Measurements from ENCODE around the gene DVL1. TPM values are rescaled to one million over a fixed set of nuclear protein-coding genes. Genes with fewer than 3 reads are reported as not detected.

Gene DVL1
- total and polyA plus RNA-seq, 8 donors = 30.6 to 103 (median 50.3) TPM

DNA sequence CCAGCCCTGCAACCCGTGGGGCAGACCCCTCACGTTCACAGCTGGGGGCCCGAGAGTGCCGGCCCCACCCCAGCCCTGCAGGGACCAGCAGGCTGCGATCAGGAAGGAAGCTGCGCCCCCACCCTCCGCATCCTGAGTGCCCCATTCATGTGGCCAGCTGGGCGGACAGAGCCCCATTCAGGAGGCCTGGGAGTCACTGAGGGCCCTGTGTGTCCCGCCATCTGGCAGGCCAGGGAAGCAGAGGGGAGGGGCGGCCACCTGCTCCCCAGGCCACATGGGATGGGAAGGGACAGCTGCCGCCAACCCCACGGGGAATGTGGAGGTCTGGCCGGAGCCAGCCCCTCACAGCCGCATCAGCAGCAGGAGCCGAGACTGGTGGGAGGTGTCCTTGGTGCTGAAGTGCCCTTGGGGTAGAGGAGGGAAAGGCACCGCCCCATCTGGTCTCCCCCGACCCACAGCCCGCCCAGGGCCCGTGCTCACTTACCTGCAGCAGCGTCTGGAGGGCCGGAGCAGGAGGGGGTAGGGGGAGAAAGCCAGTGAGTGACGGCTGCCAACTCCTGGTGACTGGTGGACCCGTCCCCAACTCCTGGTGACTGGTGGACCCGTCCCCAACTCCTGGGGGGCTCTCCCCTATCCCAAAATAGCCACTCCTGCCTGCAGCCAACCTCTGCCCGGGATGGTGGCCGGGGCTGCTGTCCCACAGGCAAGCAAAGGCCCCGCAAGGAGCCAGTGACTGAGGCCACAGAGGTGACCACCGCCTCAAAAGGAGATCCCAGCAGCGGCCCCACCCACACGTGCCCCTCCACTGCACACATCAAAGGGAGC is 50.1 kb downstream of the DVL1 start:
- Histone ChIP-seq H3K36me3 (no peaks in the 10 kb centered on the region), H3K4me1 (no peaks in the 10 kb centered on the region), H3K27ac (no peak overlapping the region), H3K27me3 (no peaks in the 10 kb centered on the region), H3K4me3 (no peak overlapping the region), H3K9me3 (no peaks in the 10 kb centered on the region)
- intact Hi-C loops (cut with DNase I) = loop anchor here in 2 of 3 donors (10.0 kb wide), 2 partner anchors 174 to 264 kb away; no protein-coding TSS in a partner anchor
- FAIRE-seq (no peak), DNase-seq (peak in 1 of 6 donors; percentile 72), ATAC-seq (peak in 1 of 4 donors; percentile 35)
- TF ChIP-seq, protein P1, sequence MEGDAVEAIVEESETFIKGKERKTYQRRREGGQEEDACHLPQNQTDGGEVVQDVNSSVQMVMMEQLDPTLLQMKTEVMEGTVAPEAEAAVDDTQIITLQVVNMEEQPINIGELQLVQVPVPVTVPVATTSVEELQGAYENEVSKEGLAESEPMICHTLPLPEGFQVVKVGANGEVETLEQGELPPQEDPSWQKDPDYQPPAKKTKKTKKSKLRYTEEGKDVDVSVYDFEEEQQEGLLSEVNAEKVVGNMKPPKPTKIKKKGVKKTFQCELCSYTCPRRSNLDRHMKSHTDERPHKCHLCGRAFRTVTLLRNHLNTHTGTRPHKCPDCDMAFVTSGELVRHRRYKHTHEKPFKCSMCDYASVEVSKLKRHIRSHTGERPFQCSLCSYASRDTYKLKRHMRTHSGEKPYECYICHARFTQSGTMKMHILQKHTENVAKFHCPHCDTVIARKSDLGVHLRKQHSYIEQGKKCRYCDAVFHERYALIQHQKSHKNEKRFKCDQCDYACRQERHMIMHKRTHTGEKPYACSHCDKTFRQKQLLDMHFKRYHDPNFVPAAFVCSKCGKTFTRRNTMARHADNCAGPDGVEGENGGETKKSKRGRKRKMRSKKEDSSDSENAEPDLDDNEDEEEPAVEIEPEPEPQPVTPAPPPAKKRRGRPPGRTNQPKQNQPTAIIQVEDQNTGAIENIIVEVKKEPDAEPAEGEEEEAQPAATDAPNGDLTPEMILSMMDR (IDR thresholded peaks at IDR 0.05) = no peak
- WGBS, 2 donors = 75 to 77% methylated on average over 25 to 30 of the region's 30 CpGs

DNA sequence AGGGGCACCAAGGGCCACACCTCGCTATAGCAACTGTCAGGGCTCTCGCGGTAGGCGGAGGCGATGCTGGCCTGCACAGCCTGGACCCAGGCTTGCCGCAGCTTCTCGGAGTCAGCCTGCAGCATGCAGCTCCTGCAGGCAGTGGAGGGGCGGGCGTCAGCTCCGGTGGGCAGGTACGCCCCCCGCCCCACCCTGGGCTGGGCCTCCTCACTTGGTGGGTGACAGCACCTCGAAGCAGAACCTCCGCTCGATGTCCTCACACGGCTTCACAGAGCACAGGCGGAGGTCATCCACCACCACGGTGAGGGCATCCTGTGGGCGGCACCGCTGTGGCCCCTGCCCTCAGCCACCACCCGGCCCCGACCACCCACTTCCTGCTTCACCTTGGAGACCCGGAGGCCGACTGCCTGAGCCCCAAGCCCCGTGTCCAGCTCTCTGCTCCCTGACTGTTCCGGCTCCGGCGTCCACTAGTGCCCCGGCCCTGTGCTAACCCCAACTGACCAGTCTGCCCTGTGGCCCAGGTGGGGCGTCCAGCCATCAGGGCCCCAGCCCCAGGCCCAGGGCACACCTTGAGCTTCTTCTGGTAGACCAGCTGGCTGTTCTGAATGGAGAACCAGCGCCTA is 51.3 kb downstream of the DVL1 start:
- Histone ChIP-seq H3K9me3 (no peaks in the 10 kb centered on the region), H3K4me3 (no peak overlapping the region), H3K36me3 (no peaks in the 10 kb centered on the region), H3K27ac (no peak overlapping the region), H3K4me1 (no peaks in the 10 kb centered on the region), H3K27me3 (no peaks in the 10 kb centered on the region)
- DNase-seq (peak in 1 of 6 donors; percentile 82), FAIRE-seq (no peak), ATAC-seq (no peak)
- 94 to 95% methylated on average over 31 of the region's 31 CpGs for WGBS, 2 donors
- TF ChIP-seq, protein P1 (IDR thresholded peaks at IDR 0.05) = no peak
- intact Hi-C loops (cut with DNase I) = loop anchor here in 2 of 3 donors (10.0 kb wide), 2 partner anchors 173 to 263 kb away; no protein-coding TSS in a partner anchor

DNA sequence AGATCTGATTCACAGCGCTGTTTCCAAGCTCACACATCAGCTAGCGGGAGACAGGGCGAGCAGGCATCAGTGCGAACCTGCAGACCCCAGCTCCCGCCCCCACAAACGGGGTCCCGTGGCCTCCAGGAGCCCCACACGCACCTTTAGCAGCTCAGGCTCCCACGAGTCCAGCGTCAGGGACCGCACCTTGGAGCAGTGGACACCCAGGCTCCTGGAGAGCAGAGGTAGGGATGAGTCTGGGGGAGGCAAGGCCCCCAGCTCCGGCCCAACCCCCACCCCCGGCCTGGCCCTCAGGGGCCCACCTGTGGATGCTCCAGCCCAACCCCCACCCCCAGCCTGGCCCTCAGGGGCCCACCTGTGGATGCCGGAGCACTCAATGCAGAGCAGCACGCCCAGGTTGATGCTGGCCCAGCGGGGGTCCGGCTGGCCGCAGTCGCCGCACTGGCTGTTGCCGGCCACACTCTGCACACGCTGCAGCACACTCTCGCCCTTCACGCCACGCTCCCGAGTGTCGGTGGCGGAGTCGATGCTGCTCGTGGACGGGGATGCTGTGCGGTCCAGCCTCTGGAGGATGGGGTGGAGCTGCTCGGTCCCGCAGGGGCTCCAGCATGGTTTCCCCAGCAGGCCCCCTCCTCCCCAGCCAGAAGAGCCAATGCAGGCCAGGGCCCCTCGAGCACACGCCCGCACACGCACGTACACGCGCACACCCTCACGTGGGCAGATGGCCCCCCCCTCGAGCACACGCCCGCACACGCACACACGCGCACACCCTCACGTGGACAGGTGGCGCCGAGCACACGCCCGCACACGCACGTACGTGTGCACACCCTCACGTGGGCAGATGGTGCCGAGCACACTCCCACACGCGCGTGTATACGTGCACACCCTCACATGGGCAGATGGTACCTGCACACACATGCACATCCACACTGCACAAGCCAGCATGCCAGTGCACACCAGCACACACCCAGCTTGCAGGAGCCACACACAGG is 52.9 kb downstream of the DVL1 start:
- no peaks in the 10 kb centered on the region for H3K27me3 ChIP-seq
- no peaks in the 10 kb centered on the region for H3K9me3 ChIP-seq
- WGBS, 2 donors = 93 to 94% methylated on average over 53 to 61 of the region's 62 CpGs
- intact Hi-C loops (cut with DNase I) = loop anchor here in 2 of 3 donors (10.0 kb wide), 2 partner anchors 172 to 262 kb away; no protein-coding TSS in a partner anchor
- no peak for ATAC-seq
- H3K4me3 ChIP-seq = no peak overlapping the region
- peak in 2 of 6 donors; percentile 40 to 65 for DNase-seq
- no peaks in the 10 kb centered on the region for H3K36me3 ChIP-seq
- TF ChIP-seq, protein P1 (IDR thresholded peaks at IDR 0.05) = no peak
- no peak for FAIRE-seq
- no peaks in the 10 kb centered on the region for H3K4me1 ChIP-seq
- H3K27ac ChIP-seq = no peak overlapping the region

DNA sequence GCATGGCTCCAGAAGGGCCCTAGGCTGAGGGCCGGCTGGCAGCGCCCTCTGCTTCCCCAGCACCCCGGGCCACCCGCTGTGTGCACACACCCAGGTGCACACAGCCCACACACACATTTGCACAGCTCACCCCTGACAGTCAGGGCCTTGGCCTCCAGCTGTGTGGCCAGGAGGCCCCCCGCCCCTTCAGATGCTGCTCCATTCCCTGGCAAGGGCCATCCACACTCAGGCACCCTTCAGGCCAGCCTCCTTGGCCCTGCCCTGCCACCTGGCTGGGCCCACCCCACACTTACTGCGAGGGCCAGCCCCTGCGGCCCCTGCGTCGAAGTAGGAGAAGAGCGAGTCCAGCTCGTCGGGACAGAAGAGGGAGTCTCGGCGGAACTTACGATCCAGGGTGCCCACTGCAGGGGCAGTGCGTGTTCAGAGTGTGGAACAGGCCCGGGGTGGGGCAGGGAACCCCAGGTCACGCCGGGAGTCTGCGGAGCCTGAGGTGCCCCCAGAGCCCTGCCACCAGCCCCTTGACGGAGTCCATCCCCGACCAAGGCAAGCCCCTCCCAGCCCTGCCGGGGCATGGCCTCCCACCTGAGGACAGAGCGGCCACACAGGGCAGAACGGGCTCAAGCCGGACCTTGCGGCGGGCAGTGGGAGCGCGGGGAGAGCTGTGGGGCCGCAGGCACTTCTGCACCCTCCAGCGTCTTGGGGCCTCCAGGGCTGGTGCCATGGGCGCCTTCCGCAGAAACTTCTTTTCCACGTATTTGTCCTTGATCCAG is 53.9 kb downstream of the DVL1 start:
- no peaks in the 10 kb centered on the region for H3K27me3 ChIP-seq
- H3K4me3 ChIP-seq = no peak overlapping the region
- FAIRE-seq (no peak), DNase-seq (peak in 2 of 6 donors; percentile 36 to 70), ATAC-seq (no peak)
- WGBS, 2 donors = 96 to 97% methylated on average over 33 to 35 of the region's 35 CpGs
- no peaks in the 10 kb centered on the region for H3K4me1 ChIP-seq
- H3K36me3 ChIP-seq = no peaks in the 10 kb centered on the region
- H3K9me3 ChIP-seq = no peaks in the 10 kb centered on the region
- intact Hi-C loops (cut with DNase I) = loop anchor here in 2 of 3 donors (10.0 kb wide), 2 partner anchors 171 to 261 kb away; no protein-coding TSS in a partner anchor
- no peak overlapping the region for H3K27ac ChIP-seq
- TF ChIP-seq, protein P1 (IDR thresholded peaks at IDR 0.05) = no peak
